ENCODE measurements around the gene PPP6R2.

The PPP6R2 gene

GRCh38 chr22:50342651-50343540 lies at the start of gene PPP6R2:
PPP6R2 (plus strand) TSS chr22:50343327; CDS start chr22:50393909, 50,582 bp downstream.
- H3K4me3 ChIP-seq (ENCODE audit: low read depth, low read length), result peak within 1 kb of the TSS; percentile 67

GRCh38 chr22:50293441-50294318 lies 49.4 kb upstream of the PPP6R2 start:
- H3K4me3 ChIP-seq (ENCODE audit: low read depth, low read length), result no peak overlapping the region

GRCh38 chr22:50294319-50294656 lies 48.8 kb upstream of the PPP6R2 start:
- H3K4me3 ChIP-seq (ENCODE audit: low read depth, low read length), result no peak overlapping the region

GRCh38 chr22:50296658-50297490 lies 46.3 kb upstream of the PPP6R2 start:
- H3K4me3 ChIP-seq (ENCODE audit: low read depth, low read length), result no peak overlapping the region

GRCh38 chr22:50297510-50298265 lies 45.4 kb upstream of the PPP6R2 start:
- no peak overlapping the region for H3K4me3 ChIP-seq (ENCODE audit: low read depth, low read length)

GRCh38 chr22:50298266-50298637 lies 44.9 kb upstream of the PPP6R2 start:
- no peak overlapping the region for H3K4me3 ChIP-seq (ENCODE audit: low read depth, low read length)

GRCh38 chr22:50298937-50299784 lies 44.0 kb upstream of the PPP6R2 start:
- peak overlapping the region; percentile 30 for H3K4me3 ChIP-seq (ENCODE audit: low read depth, low read length)

- H3K4me3 ChIP-seq (ENCODE audit: low read depth, low read length), result peak overlapping the region; percentile 30
Measured at GRCh38 chr22:50299785-50300619, 43.1 kb upstream of the PPP6R2 start.

- H3K4me3 ChIP-seq (ENCODE audit: low read depth, low read length), result no peak overlapping the region
Measured at GRCh38 chr22:50300620-50301257, 42.4 kb upstream of the PPP6R2 start.

GRCh38 chr22:50301581-50301991 lies 41.5 kb upstream of the PPP6R2 start:
- H3K4me3 ChIP-seq (ENCODE audit: low read depth, low read length), result no peak overlapping the region

- no peak overlapping the region for H3K4me3 ChIP-seq (ENCODE audit: low read depth, low read length)
Measured at GRCh38 chr22:50302041-50302541, 41.0 kb upstream of the PPP6R2 start.

- no peak overlapping the region for H3K4me3 ChIP-seq (ENCODE audit: low read depth, low read length)
Measured at GRCh38 chr22:50302564-50302963, 40.6 kb upstream of the PPP6R2 start.

GRCh38 chr22:50303515-50303847 lies 39.6 kb upstream of the PPP6R2 start:
- no peak overlapping the region for H3K4me3 ChIP-seq (ENCODE audit: low read depth, low read length)

- H3K4me3 ChIP-seq (ENCODE audit: low read depth, low read length), result no peak overlapping the region
Measured at GRCh38 chr22:50303848-50304527, 39.1 kb upstream of the PPP6R2 start.

GRCh38 chr22:50304528-50305392 lies 38.4 kb upstream of the PPP6R2 start:
- H3K4me3 ChIP-seq (ENCODE audit: low read depth, low read length), result no peak overlapping the region

GRCh38 chr22:50305393-50305922 lies 37.7 kb upstream of the PPP6R2 start:
- H3K4me3 ChIP-seq (ENCODE audit: low read depth, low read length), result no peak overlapping the region
